Ovary (tissue), 9 donors: ENCODE measurements around the gene ZFPM1. TPM values are rescaled to one million over a fixed set of nuclear protein-coding genes. Genes with fewer than 3 reads are reported as not detected.

Experiments used
- DNase-seq, 5 donors: peaks; one replicate each; pipeline ENCODE4 v3.0.0-alpha.2; 2019 to 2020
- H3K27ac ChIP-seq, 2 donors: fragments of 200-600 bp; one replicate each; pipeline versions ENCODE4 v1.5.1 to v1.8.0; 2019 to 2022
- H3K27me3 ChIP-seq: fragments of 200-600 bp; one replicate; pipeline ENCODE4 v1.8.0; 2022
- H3K36me3 ChIP-seq: fragments of 200-600 bp; sonication (generic); one replicate; pipeline ENCODE4 v1.5.1; 2019
- H3K4me1 ChIP-seq: one replicate; pipeline ENCODE4 v1.8.1; 2013; ENCODE audit warnings: mild to moderate bottlenecking, moderate library complexity; ENCODE audit not compliant: insufficient read depth
- H3K4me3 ChIP-seq: fragments of 200-600 bp; sonication (generic); one replicate; pipeline ENCODE4 v1.5.1; 2017
- H3K9me3 ChIP-seq, 2 donors: fragments of 200-600 bp in 1 of 2; sonication (generic) in 1 of 2; one replicate each; pipeline versions ENCODE4 v1.5.1 to v1.8.1; 2013 to 2019; ENCODE audit warnings: mild to moderate bottlenecking in 1 of 2, moderate library complexity in 1 of 2
- CTCF ChIP-seq, 3 donors: fragments of 450-650 bp in 2 of 3; fragments of 200-600 bp in 1 of 3; IDR thresholded peaks; one replicate each; pipeline versions ENCODE4 v1.5.1 to v1.8.0; 2016 to 2022; ENCODE audit warnings: antibody characterized with exemption in 3 of 3, mild to moderate bottlenecking in 1 of 3
- EP300 ChIP-seq: sonication (generic); formaldehyde crosslinking; IDR thresholded peaks from one replicate; pipeline ENCODE4 v1.6.1; 2017; ENCODE audit warnings: antibody characterized with exemption
- POLR2A ChIP-seq: fragments of 450-650 bp; IDR thresholded peaks from one replicate; pipeline ENCODE4 v1.6.1; 2017; ENCODE audit warnings: antibody characterized with exemption, mild to moderate bottlenecking, moderate library complexity
- WGBS, 3 donors: extraction: QIAGEN DNeasy Blood & Tissue Kit in 1 of 3; methylation state at CpG; one replicate each; pipeline versions ENCODE4 v1.1.5 to v1.1.7; 2013 to 2017; 5-methylcytosine and 5-hydroxymethylcytosine counted together
- intact Hi-C, 4 donors: fragments of 100-400 bp; cut with DNase I; formaldehyde crosslinking; loops; one replicate each; pipeline versions ENCODE4 v1.11.0 to v1.15.1; 2022 to 2023
- polyA plus RNA-seq, 2 donors: library from polyadenylated mRNA; stranded (reverse); fragments of 200-250 nt in 1 of 2; fragments of 350-450 nt in 1 of 2; fragmentation: Illumina TruSeq in 1 of 2; extraction: RNeasy Lipid Tissue Mini Kit (QIAGEN cat#74804) in 1 of 2; gene quantifications; one replicate each; pipeline ENCODE4 v1.2.3, GENCODE V29; 2013 to 2014
- total RNA-seq, 7 donors: library from RNA; depleted of rRNA in 2 of 7; stranded (reverse); fragments of >200 nt in 2 of 7; fragmentation: NEBNext Ultra II Directional in 3 of 7; extraction: Animal tissue kit (Norgen Biotek cat#: 25700) in 3 of 7; gene quantifications; one replicate each; pipeline versions ENCODE4 v1.1.0 to v1.2.4, GENCODE V29; 2016 to 2023
- donor health status: DM: no; HTN: no; CAD: no; lungs with moderate emphysema.
- donor health status: DM: no; HTN: no; CAD: no.
- donor health status: Bipolar disorder and iron deficiency.
- donor health status: DM: yes; HTN: yes; CAD: no.
- donor health status: DM: no; HTN: no; CAD: no.
- donor health status: DM: yes; HTN: yes; CAD: no.

Gene ZFPM1
- total and polyA plus RNA-seq, 9 donors: 0.10 to 11.4 (median 3.5) TPM

GRCh38 chr16:88440111-88440510 lies 13.0 kb upstream of the ZFPM1 start:
- Histone ChIP-seq H3K4me1 (peaks cover under 1% of the 10 kb centered on the region), H3K36me3 (no peaks in the 10 kb centered on the region), H3K27me3 (no peaks in the 10 kb centered on the region), H3K4me3 (no peak overlapping the region), H3K9me3 (no peaks in the 10 kb centered on the region), H3K27ac (no peak overlapping the region)
- no peak for DNase-seq
- WGBS, 3 donors: 80 to 85% (median 81%) methylated on average over 14 of the region's 14 CpGs
- intact Hi-C loops: loop anchor here in 3 of 4 donors (5.0 to 10.0 kb wide), 3 partner anchors 87 to 125 kb away; no protein-coding TSS in a partner anchor
- no peak for TF ChIP-seq CTCF (IDR thresholded peaks at IDR 0.05)

GRCh38 chr16:88440686-88441405 lies 12.2 kb upstream of the ZFPM1 start:
- DNase-seq: no peak
- TF ChIP-seq CTCF (IDR thresholded peaks at IDR 0.05): no peak
- no peak for TF ChIP-seq EP300
- no peak for TF ChIP-seq POLR2A
- Histone ChIP-seq H3K4me1 (peaks cover 2% of the 10 kb centered on the region), H3K36me3 (no peaks in the 10 kb centered on the region), H3K9me3 (no peaks in the 10 kb centered on the region), H3K4me3 (no peak overlapping the region), H3K27ac (no peak overlapping the region), H3K27me3 (no peaks in the 10 kb centered on the region)
- intact Hi-C loops: loop anchor here in 3 of 4 donors (5.0 to 10.0 kb wide), 3 partner anchors 86 to 124 kb away; no protein-coding TSS in a partner anchor
- 73 to 79% (median 75%) methylated on average over 22 to 24 of the region's 24 CpGs for whole genome bisulfite sequencing, 3 donors

- no peaks in the 10 kb centered on the region for H3K36me3 ChIP-seq
- no peak overlapping the region for H3K27ac ChIP-seq
- no peak overlapping the region for H3K4me3 ChIP-seq
- intact Hi-C loops: loop anchor here in 3 of 4 donors (5.0 to 10.0 kb wide), 3 partner anchors 86 to 123 kb away; no protein-coding TSS in a partner anchor
- H3K4me1 ChIP-seq: peaks cover 2% of the 10 kb centered on the region
- H3K9me3 ChIP-seq: no peaks in the 10 kb centered on the region
- no peak for TF ChIP-seq CTCF (IDR thresholded peaks at IDR 0.05)
- no peak for TF ChIP-seq POLR2A
- no peak for TF ChIP-seq EP300
- DNase-seq: no peak
- WGBS, 3 donors: 75 to 86% (median 82%) methylated on average over 14 of the region's 14 CpGs
- no peaks in the 10 kb centered on the region for H3K27me3 ChIP-seq
These were observed 11.6 kb upstream of the ZFPM1 start for GRCh38 chr16:88441460-88441859.

GRCh38 chr16:88442383-88442726 lies 10.7 kb upstream of the ZFPM1 start:
- no peak overlapping the region for H3K4me3 ChIP-seq
- no peak overlapping the region for H3K27ac ChIP-seq
- intact Hi-C loops: loop anchor here in 3 of 4 donors (2.0 to 10.0 kb wide), 4 partner anchors 84 to 122 kb away; no protein-coding TSS in a partner anchor
- no peaks in the 10 kb centered on the region for H3K27me3 ChIP-seq
- TF ChIP-seq EP300: no peak
- no peak for TF ChIP-seq POLR2A
- TF ChIP-seq CTCF (IDR thresholded peaks at IDR 0.05): no peak
- DNase-seq: no peak
- no peaks in the 10 kb centered on the region for H3K9me3 ChIP-seq
- 46 to 68% (median 46%) methylated on average over 9 of the region's 9 CpGs for WGBS, 3 donors
- H3K36me3 ChIP-seq: no peaks in the 10 kb centered on the region
- H3K4me1 ChIP-seq: peaks cover 2% of the 10 kb centered on the region
